ENCODE measurements around the gene USP20. TPM values are rescaled to one million over a fixed set of nuclear protein-coding genes. Genes with fewer than 3 reads are reported as not detected.
A peak's percentile ranks its signal among the peaks of the same experiment; 100 is the strongest.

USP20 gene
- total RNA-seq, 1 donor from 2014 or later = 44.3 TPM

- DNase-seq = no peak
- Mint-ChIP-seq H3K36me3 (ENCODE audit: low read depth) (peaks cover 77% of the 10 kb centered on the region), H3K4me3 (no peak overlapping the region), H3K27me3 (no peaks in the 10 kb centered on the region), H3K9me3 (no peaks in the 10 kb centered on the region), H3K4me1 (peaks cover 4% of the 10 kb centered on the region), H3K27ac (no peak overlapping the region)
- intact Hi-C loops (cut with micrococcal nuclease) = no loop called here
These were observed 22.9 kb upstream of the USP20 start for GRCh38 chr9:129812385-129812784.

GRCh38 chr9:129813661-129814060 is 21.6 kb upstream of the USP20 start:
- H3K4me1 Mint-ChIP-seq = peaks cover 4% of the 10 kb centered on the region
- H3K9me3 Mint-ChIP-seq = no peaks in the 10 kb centered on the region
- intact Hi-C loops (cut with micrococcal nuclease) = no loop called here
- H3K4me3 Mint-ChIP-seq = no peak overlapping the region
- peaks cover 82% of the 10 kb centered on the region for H3K36me3 Mint-ChIP-seq (ENCODE audit: low read depth)
- DNase-seq = no peak
- no peaks in the 10 kb centered on the region for H3K27me3 Mint-ChIP-seq
- H3K27ac Mint-ChIP-seq = no peak overlapping the region

GRCh38 chr9:129814432-129815223 is 20.6 kb upstream of the USP20 start:
- no peak overlapping the region for H3K27ac Mint-ChIP-seq
- no peaks in the 10 kb centered on the region for H3K27me3 Mint-ChIP-seq
- DNase-seq = no peak
- no peaks in the 10 kb centered on the region for H3K9me3 Mint-ChIP-seq
- intact Hi-C loops (cut with micrococcal nuclease) = no loop called here
- peaks cover 6% of the 10 kb centered on the region for H3K4me1 Mint-ChIP-seq
- H3K4me3 Mint-ChIP-seq = no peak overlapping the region
- peaks cover 78% of the 10 kb centered on the region for H3K36me3 Mint-ChIP-seq (ENCODE audit: low read depth)

- peaks cover 76% of the 10 kb centered on the region for H3K36me3 Mint-ChIP-seq (ENCODE audit: low read depth)
- H3K4me3 Mint-ChIP-seq = no peak overlapping the region
- H3K9me3 Mint-ChIP-seq = no peaks in the 10 kb centered on the region
- intact Hi-C loops (cut with micrococcal nuclease) = no loop called here
- H3K27ac Mint-ChIP-seq = no peak overlapping the region
- H3K27me3 Mint-ChIP-seq = no peaks in the 10 kb centered on the region
- no peak for DNase-seq
- H3K4me1 Mint-ChIP-seq = peaks cover 8% of the 10 kb centered on the region
These were observed 20.0 kb upstream of the USP20 start for GRCh38 chr9:129815278-129815677.

- Mint-ChIP-seq H3K27me3 (no peaks in the 10 kb centered on the region), H3K4me1 (peaks cover 9% of the 10 kb centered on the region), H3K27ac (no peak overlapping the region), H3K36me3 (ENCODE audit: low read depth) (peaks cover 70% of the 10 kb centered on the region), H3K9me3 (no peaks in the 10 kb centered on the region), H3K4me3 (no peak overlapping the region)
- no peak for DNase-seq
- intact Hi-C loops (cut with micrococcal nuclease) = no loop called here
These were observed 18.5 kb upstream of the USP20 start for GRCh38 chr9:129816501-129817435.

GRCh38 chr9:129822898-129823541 is 12.2 kb upstream of the USP20 start:
- Mint-ChIP-seq H3K36me3 (ENCODE audit: low read depth) (peaks cover 41% of the 10 kb centered on the region), H3K4me1 (peaks cover 15% of the 10 kb centered on the region), H3K9me3 (no peaks in the 10 kb centered on the region), H3K4me3 (peak overlapping the region; percentile 89), H3K27me3 (no peaks in the 10 kb centered on the region), H3K27ac (peak overlapping the region; percentile 82)
- DNase-seq = peak; percentile 77
- intact Hi-C loops (cut with micrococcal nuclease) = loop anchor here (5.0 kb wide), 1 partner anchor 64 kb away; no protein-coding TSS in a partner anchor

- Mint-ChIP-seq H3K9me3 (no peaks in the 10 kb centered on the region), H3K27ac (peak overlapping the region; percentile 82), H3K36me3 (ENCODE audit: low read depth) (peaks cover 39% of the 10 kb centered on the region), H3K27me3 (no peaks in the 10 kb centered on the region), H3K4me1 (peaks cover 15% of the 10 kb centered on the region), H3K4me3 (peak overlapping the region; percentile 89)
- intact Hi-C loops (cut with micrococcal nuclease) = loop anchor here (5.0 kb wide), 1 partner anchor 64 kb away; no protein-coding TSS in a partner anchor
- no peak for DNase-seq
These were observed 11.7 kb upstream of the USP20 start for GRCh38 chr9:129823542-129823934.

- Mint-ChIP-seq H3K4me1 (peaks cover 14% of the 10 kb centered on the region), H3K27ac (peak within 1 kb of the TSS; percentile 82), H3K27me3 (no peaks in the 10 kb centered on the region), H3K36me3 (ENCODE audit: low read depth) (peaks cover 39% of the 10 kb centered on the region), H3K9me3 (no peaks in the 10 kb centered on the region), H3K4me3 (peak within 1 kb of the TSS; percentile 89)
- intact Hi-C loops (cut with micrococcal nuclease) = loop anchor here (1.0 to 5.0 kb wide), 3 partner anchors 11 to 63 kb away; partner anchors contain the start of genes C9orf78, TOR1B and USP20
- peak; percentile 98 for DNase-seq
These were observed 11.2 kb upstream of the USP20 start, which contains the start of gene TOR1A for GRCh38 chr9:129823935-129824601. TSS of gene TOR1A (minus strand) at chr9:129824136. CDS start at chr9:129824085, 51 bp downstream.

- peaks cover 10% of the 10 kb centered on the region for H3K4me1 Mint-ChIP-seq
- H3K4me3 Mint-ChIP-seq = no peak overlapping the region
- H3K27me3 Mint-ChIP-seq = no peaks in the 10 kb centered on the region
- H3K36me3 Mint-ChIP-seq (ENCODE audit: low read depth) = peaks cover 50% of the 10 kb centered on the region
- intact Hi-C loops (cut with micrococcal nuclease) = no loop called here
- H3K27ac Mint-ChIP-seq = no peak overlapping the region
- H3K9me3 Mint-ChIP-seq = no peaks in the 10 kb centered on the region
- DNase-seq = no peak
These were observed 8.9 kb upstream of the USP20 start for GRCh38 chr9:129826344-129826743.

- intact Hi-C loops (cut with micrococcal nuclease) = no loop called here
- peaks cover 10% of the 10 kb centered on the region for H3K4me1 Mint-ChIP-seq
- no peak overlapping the region for H3K4me3 Mint-ChIP-seq
- no peaks in the 10 kb centered on the region for H3K9me3 Mint-ChIP-seq
- DNase-seq = no peak
- no peaks in the 10 kb centered on the region for H3K27me3 Mint-ChIP-seq
- peaks cover 51% of the 10 kb centered on the region for H3K36me3 Mint-ChIP-seq (ENCODE audit: low read depth)
- no peak overlapping the region for H3K27ac Mint-ChIP-seq
These were observed 8.5 kb upstream of the USP20 start for GRCh38 chr9:129826759-129827158.

- Mint-ChIP-seq H3K36me3 (ENCODE audit: low read depth) (peaks cover 48% of the 10 kb centered on the region), H3K27me3 (no peaks in the 10 kb centered on the region), H3K4me3 (no peak overlapping the region), H3K4me1 (peaks cover under 1% of the 10 kb centered on the region), H3K9me3 (no peaks in the 10 kb centered on the region), H3K27ac (no peak overlapping the region)
- DNase-seq = no peak
- intact Hi-C loops (cut with micrococcal nuclease) = no loop called here
These were observed 7.2 kb upstream of the USP20 start for GRCh38 chr9:129828051-129828450.

GRCh38 chr9:129828969-129829368 is 6.3 kb upstream of the USP20 start:
- peaks cover 7% of the 10 kb centered on the region for H3K4me1 Mint-ChIP-seq
- H3K27ac Mint-ChIP-seq = no peak overlapping the region
- peaks cover 53% of the 10 kb centered on the region for H3K36me3 Mint-ChIP-seq (ENCODE audit: low read depth)
- H3K9me3 Mint-ChIP-seq = no peaks in the 10 kb centered on the region
- intact Hi-C loops (cut with micrococcal nuclease) = no loop called here
- no peak overlapping the region for H3K4me3 Mint-ChIP-seq
- no peaks in the 10 kb centered on the region for H3K27me3 Mint-ChIP-seq
- no peak for DNase-seq

- Mint-ChIP-seq H3K9me3 (no peaks in the 10 kb centered on the region), H3K36me3 (ENCODE audit: low read depth) (peaks cover 55% of the 10 kb centered on the region), H3K4me3 (peak overlapping the region; percentile 93), H3K27me3 (no peaks in the 10 kb centered on the region), H3K27ac (peak overlapping the region; percentile 65), H3K4me1 (peaks cover 32% of the 10 kb centered on the region)
- DNase-seq = no peak
- intact Hi-C loops (cut with micrococcal nuclease) = no loop called here
These were observed 2.3 kb upstream of the USP20 start for GRCh38 chr9:129832982-129833381.

All from activated CD4-positive, alpha-beta T cell treated with anti-CD3 and anti-CD28 coated beads, Interleukin-2, amount 10 ng/mL, durations not matched to agents 24 days and 14 days (primary cell).